ENCODE data around the gene PDCD1LG2. TPM values are rescaled to one million over a fixed set of nuclear protein-coding genes. Genes with fewer than 3 reads are reported as not detected.
"Not testable (repeated sequence)": the region's sequence is repeated elsewhere in the genome, so short reads cannot be mapped to it uniquely, and the experiment has no call there.

PDCD1LG2 gene
- total RNA-seq, 4 donors from 2014 or later = 0.78 to 2.6 (median 1.6) TPM

DNA sequence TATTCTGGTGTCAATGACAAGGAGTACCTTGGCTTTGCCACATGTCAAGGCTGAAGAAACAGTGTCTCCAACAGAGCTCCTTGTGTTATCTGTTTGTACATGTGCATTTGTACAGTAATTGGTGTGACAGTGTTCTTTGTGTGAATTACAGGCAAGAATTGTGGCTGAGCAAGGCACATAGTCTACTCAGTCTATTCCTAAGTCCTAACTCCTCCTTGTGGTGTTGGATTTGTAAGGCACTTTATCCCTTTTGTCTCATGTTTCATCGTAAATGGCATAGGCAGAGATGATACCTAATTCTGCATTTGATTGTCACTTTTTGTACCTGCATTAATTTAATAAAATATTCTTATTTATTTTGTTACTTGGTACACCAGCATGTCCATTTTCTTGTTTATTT is 40.2 kb upstream of the PDCD1LG2 start:
- no peaks in the 10 kb centered on the region for H3K9me3 ChIP-seq

GRCh38 chr9:5470816-5471215 is 39.5 kb upstream of the PDCD1LG2 start:
- intact Hi-C loops (cut with DNase I) = no loop called here
- 93% methylated on average over 3 of the region's 3 CpGs for WGBS, 2 donors
- no peak for TF ChIP-seq POLR2A (IDR thresholded peaks at IDR 0.05)
- TF ChIP-seq, protein P1, sequence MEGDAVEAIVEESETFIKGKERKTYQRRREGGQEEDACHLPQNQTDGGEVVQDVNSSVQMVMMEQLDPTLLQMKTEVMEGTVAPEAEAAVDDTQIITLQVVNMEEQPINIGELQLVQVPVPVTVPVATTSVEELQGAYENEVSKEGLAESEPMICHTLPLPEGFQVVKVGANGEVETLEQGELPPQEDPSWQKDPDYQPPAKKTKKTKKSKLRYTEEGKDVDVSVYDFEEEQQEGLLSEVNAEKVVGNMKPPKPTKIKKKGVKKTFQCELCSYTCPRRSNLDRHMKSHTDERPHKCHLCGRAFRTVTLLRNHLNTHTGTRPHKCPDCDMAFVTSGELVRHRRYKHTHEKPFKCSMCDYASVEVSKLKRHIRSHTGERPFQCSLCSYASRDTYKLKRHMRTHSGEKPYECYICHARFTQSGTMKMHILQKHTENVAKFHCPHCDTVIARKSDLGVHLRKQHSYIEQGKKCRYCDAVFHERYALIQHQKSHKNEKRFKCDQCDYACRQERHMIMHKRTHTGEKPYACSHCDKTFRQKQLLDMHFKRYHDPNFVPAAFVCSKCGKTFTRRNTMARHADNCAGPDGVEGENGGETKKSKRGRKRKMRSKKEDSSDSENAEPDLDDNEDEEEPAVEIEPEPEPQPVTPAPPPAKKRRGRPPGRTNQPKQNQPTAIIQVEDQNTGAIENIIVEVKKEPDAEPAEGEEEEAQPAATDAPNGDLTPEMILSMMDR (IDR thresholded peaks at IDR 0.05) = no peak

More for the DNA sequence above, 40.2 kb upstream of the PDCD1LG2 start:
- H3K36me3 ChIP-seq = no peaks in the 10 kb centered on the region
- TF ChIP-seq POLR2A (IDR thresholded peaks at IDR 0.05) = no peak
- TF ChIP-seq, protein P1 (IDR thresholded peaks at IDR 0.05) = no peak
- H3K4me1 ChIP-seq = peaks cover 0 to 6% of the 10 kb centered on the region in 2 donors
- no peak overlapping the region for H3K4me3 ChIP-seq (replicated peaks in 1 of 3)
- 90 to 95% methylated on average over 1 of the region's 1 CpG for WGBS, 2 donors
- no peaks in the 10 kb centered on the region for H3K27me3 ChIP-seq
- no peak for DNase-seq
- intact Hi-C loops (cut with DNase I) = no loop called here
- H3K27ac ChIP-seq = no peak overlapping the region

GRCh38 chr9:5475611-5476010 is 34.7 kb upstream of the PDCD1LG2 start:
- H3K9me3 ChIP-seq; H3K27me3 ChIP-seq; H3K27ac ChIP-seq; intact Hi-C loops (cut with DNase I); H3K36me3 ChIP-seq; DNase-seq; H3K4me3 ChIP-seq (replicated peaks in 1 of 3); H3K4me1 ChIP-seq: not testable (repeated sequence)
- 91 to 94% methylated on average over 2 of the region's 2 CpGs for WGBS, 2 donors

More at GRCh38 chr9:5470816-5471215, 39.5 kb upstream of the PDCD1LG2 start:
- Histone ChIP-seq H3K9me3 (no peaks in the 10 kb centered on the region), H3K27ac (no peak overlapping the region), H3K4me1 (peaks cover 0 to 6% of the 10 kb centered on the region in 2 donors), H3K36me3 (no peaks in the 10 kb centered on the region), H3K4me3 (replicated peaks in 1 of 3) (no peak overlapping the region), H3K27me3 (no peaks in the 10 kb centered on the region)
- no peak for DNase-seq

DNA sequence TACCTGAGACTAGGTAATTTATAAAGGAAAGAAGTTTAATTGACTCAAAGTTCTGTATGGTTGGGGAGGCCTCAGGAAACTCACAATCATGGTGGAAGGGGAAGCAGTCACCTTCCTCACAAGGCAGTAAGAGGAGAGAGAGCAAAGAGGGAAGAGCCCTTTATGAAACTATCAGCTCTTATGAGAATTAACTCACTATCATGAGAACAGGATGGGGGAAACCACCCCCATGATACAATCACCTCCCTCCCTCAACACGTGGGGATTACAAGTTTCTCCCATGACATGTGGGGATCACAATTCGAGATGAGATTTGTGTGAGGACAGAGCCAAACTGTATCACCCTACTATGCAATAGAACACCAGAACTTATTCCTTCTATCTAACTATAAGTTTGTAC is 32.1 kb upstream of the PDCD1LG2 start:
- no peak for TF ChIP-seq POLR2A (IDR thresholded peaks at IDR 0.05)
- TF ChIP-seq, protein P1 (IDR thresholded peaks at IDR 0.05) = no peak
- 86 to 87% methylated on average over 2 of the region's 2 CpGs for WGBS, 2 donors
- intact Hi-C loops (cut with DNase I) = no loop called here

GRCh38 chr9:5479994-5480694 is 30.2 kb upstream of the PDCD1LG2 start:
- H3K4me3 ChIP-seq (replicated peaks in 1 of 3) = no peak overlapping the region
- no peaks in the 10 kb centered on the region for H3K9me3 ChIP-seq
- no peaks in the 10 kb centered on the region for H3K36me3 ChIP-seq
- intact Hi-C loops (cut with DNase I) = no loop called here
- H3K4me1 ChIP-seq = no peaks in the 10 kb centered on the region
- H3K27ac ChIP-seq = no peak overlapping the region
- H3K27me3 ChIP-seq = no peaks in the 10 kb centered on the region
- TF ChIP-seq, protein P1 (IDR thresholded peaks at IDR 0.05) = no peak
- TF ChIP-seq POLR2A (IDR thresholded peaks at IDR 0.05) = no peak
- no peak for DNase-seq
- WGBS, 2 donors = 85 to 92% methylated on average over 3 of the region's 3 CpGs

More for the DNA sequence above, 32.1 kb upstream of the PDCD1LG2 start:
- no peaks in the 10 kb centered on the region for H3K36me3 ChIP-seq
- H3K27ac ChIP-seq = no peak overlapping the region
- no peaks in the 10 kb centered on the region for H3K27me3 ChIP-seq
- DNase-seq = no peak
- no peaks in the 10 kb centered on the region for H3K4me1 ChIP-seq
- no peaks in the 10 kb centered on the region for H3K9me3 ChIP-seq
- H3K4me3 ChIP-seq (replicated peaks in 1 of 3) = no peak overlapping the region

Data from thyroid gland (tissue), 4 donors.